Transverse colon (tissue), 4 donors: Measurements from ENCODE around the gene KLHDC10. TPM values are rescaled to one million over a fixed set of nuclear protein-coding genes. Genes with fewer than 3 reads are reported as not detected.
A peak's percentile ranks its signal among the peaks of the same experiment; 100 is the strongest.
"Not testable (repeated sequence)": the region's sequence is repeated elsewhere in the genome, so short reads cannot be mapped to it uniquely, and the experiment has no call there.

Experiments
- DNase-seq: peaks from one replicate; pipeline ENCODE4 v3.0.0-alpha.2; 2019
- H3K27ac ChIP-seq, 4 donors: fragments of 200-600 bp; sonication (generic); 2 replicates each; pipeline ENCODE4 v1.5.1; 2016 to 2018; ENCODE audit warnings: inconsistent platforms in 4 of 4
- H3K27me3 ChIP-seq: fragments of 200-600 bp; sonication (generic); 2 replicates; pipeline ENCODE4 v1.5.1; 2017; ENCODE audit warnings: inconsistent platforms
- H3K36me3 ChIP-seq, 4 donors: fragments of 200-600 bp; sonication (generic); 2 replicates each; pipeline ENCODE4 v1.5.1; 2017 to 2019; ENCODE audit warnings: inconsistent platforms in 4 of 4
- H3K4me1 ChIP-seq, 4 donors: fragments of 200-600 bp; sonication (generic); 2 replicates each; pipeline ENCODE4 v1.5.1; 2017 to 2020; ENCODE audit warnings: inconsistent platforms in 4 of 4
- H3K4me3 ChIP-seq, 4 donors: fragments of 200-600 bp; sonication (generic); 1 replicate in 1 of 4; 2 replicates in 3 of 4; pipeline versions ENCODE4 v1.5.1 to v1.6.1; 2017 to 2019; ENCODE audit warnings: inconsistent platforms in 4 of 4
- H3K9me3 ChIP-seq, 2 donors: fragments of 200-600 bp; sonication (generic); 2 replicates each; pipeline ENCODE4 v1.5.1; 2017 to 2019; ENCODE audit warnings: inconsistent platforms in 2 of 2
- EP300 ChIP-seq: sonication (generic); formaldehyde crosslinking; IDR thresholded peaks from one replicate; pipeline ENCODE4 v1.6.1; 2017; ENCODE audit warnings: antibody characterized with exemption, low read depth
- POLR2A ChIP-seq: fragments of 450-650 bp; IDR thresholded peaks from one replicate; pipeline ENCODE4 v1.6.1; 2016; ENCODE audit warnings: antibody characterized with exemption, mild to moderate bottlenecking, moderate library complexity
- POLR2AphosphoS5 ChIP-seq, 3 donors: sonication (generic); formaldehyde crosslinking; IDR thresholded peaks; one replicate each; pipeline ENCODE4 v1.6.1; 2016; ENCODE audit warnings: antibody characterized with exemption in 3 of 3
- WGBS, 2 donors: methylation state at CpG; one replicate each; pipeline ENCODE4 v1.1.5; 2018; ENCODE audit warnings: low coverage in 1 of 2; 5-methylcytosine and 5-hydroxymethylcytosine counted together
- in situ Hi-C, 4 donors: fragments of 200-750 bp; cut with MboI; loops; one replicate each; pipeline versions ENCODE4 v1.15.0 to v1.15.1; 2017; ENCODE audit warnings: low sequenced_read_pairs in 3 of 4, low pct_ligation_motif_present in 1 of 4, low pct_unique_long_range_greater_than_20kb in 1 of 4
- intact Hi-C: fragments of 100-400 bp; cut with DNase I; formaldehyde crosslinking; loops from one replicate; pipeline ENCODE4 v1.15.1; 2023; ENCODE audit warnings: low total_unique reads
- total RNA-seq, 4 donors: library from RNA; depleted of rRNA; stranded (reverse); fragments of >200 nt; gene quantifications; one replicate each; pipeline ENCODE4 v1.1.0, GENCODE V29; 2016
- TF ChIP-seq, protein P1 (sequence below), 5 experiments: fragments of 200-600 bp in 3 of 5; fragments of 450-650 bp in 2 of 5; sonication (generic) in 3 of 5; IDR thresholded peaks; 1 replicate in 2 of 5; 2 replicates in 3 of 5; pipeline ENCODE4 v1.5.1; 2016 to 2017; ENCODE audit warnings: antibody characterized with exemption in 5 of 5, inconsistent platforms in 3 of 5, mild to moderate bottlenecking in 2 of 5, moderate library complexity in 1 of 5

Gene KLHDC10
- total RNA-seq, 4 donors from 2014 or later: 9.4 to 23.5 (median 15.6) TPM

DNA sequence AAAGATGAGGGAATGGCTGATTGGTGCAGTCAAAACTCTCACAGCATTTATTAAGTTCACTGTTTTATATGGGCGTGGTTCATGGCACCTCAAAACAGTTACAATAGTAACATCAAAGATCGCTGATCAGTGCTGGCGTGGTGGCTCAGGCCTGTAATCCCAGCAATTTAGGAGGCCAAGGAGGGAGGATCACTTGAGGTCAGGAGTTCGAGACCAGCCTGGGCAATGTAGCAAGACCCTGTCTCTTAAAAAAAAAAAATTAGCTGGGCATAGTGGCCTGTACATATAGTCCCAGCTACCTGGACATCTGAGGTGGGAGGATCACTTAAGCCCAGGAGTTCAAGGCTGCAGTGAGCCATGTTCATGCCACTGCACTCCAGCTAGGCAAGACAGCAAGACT, 48.5 kb downstream of the KLHDC10 start:
- H3K27ac ChIP-seq: no peak overlapping the region
- H3K36me3 ChIP-seq: peaks cover 0 to 31% (median 5%) of the 10 kb centered on the region in 4 donors
- peaks cover 0 to 12% (median 8%) of the 10 kb centered on the region in 4 donors for H3K4me1 ChIP-seq
- TF ChIP-seq EP300 (no peak), POLR2AphosphoS5 (IDR thresholded peaks at IDR 0.05) (no peak), POLR2A (no peak)
- TF ChIP-seq, protein P1, sequence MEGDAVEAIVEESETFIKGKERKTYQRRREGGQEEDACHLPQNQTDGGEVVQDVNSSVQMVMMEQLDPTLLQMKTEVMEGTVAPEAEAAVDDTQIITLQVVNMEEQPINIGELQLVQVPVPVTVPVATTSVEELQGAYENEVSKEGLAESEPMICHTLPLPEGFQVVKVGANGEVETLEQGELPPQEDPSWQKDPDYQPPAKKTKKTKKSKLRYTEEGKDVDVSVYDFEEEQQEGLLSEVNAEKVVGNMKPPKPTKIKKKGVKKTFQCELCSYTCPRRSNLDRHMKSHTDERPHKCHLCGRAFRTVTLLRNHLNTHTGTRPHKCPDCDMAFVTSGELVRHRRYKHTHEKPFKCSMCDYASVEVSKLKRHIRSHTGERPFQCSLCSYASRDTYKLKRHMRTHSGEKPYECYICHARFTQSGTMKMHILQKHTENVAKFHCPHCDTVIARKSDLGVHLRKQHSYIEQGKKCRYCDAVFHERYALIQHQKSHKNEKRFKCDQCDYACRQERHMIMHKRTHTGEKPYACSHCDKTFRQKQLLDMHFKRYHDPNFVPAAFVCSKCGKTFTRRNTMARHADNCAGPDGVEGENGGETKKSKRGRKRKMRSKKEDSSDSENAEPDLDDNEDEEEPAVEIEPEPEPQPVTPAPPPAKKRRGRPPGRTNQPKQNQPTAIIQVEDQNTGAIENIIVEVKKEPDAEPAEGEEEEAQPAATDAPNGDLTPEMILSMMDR (IDR thresholded peaks at IDR 0.05): no peak
- WGBS, 2 donors: 99 to 100% methylated on average over 1 to 4 of the region's 4 CpGs
- intact Hi-C loops (no loop called here), in situ Hi-C loops (no loop called here)
- H3K27me3 ChIP-seq: no peaks in the 10 kb centered on the region
- no peak for DNase-seq
- H3K4me3 ChIP-seq: no peak overlapping the region
- H3K9me3 ChIP-seq: no peaks in the 10 kb centered on the region

DNA sequence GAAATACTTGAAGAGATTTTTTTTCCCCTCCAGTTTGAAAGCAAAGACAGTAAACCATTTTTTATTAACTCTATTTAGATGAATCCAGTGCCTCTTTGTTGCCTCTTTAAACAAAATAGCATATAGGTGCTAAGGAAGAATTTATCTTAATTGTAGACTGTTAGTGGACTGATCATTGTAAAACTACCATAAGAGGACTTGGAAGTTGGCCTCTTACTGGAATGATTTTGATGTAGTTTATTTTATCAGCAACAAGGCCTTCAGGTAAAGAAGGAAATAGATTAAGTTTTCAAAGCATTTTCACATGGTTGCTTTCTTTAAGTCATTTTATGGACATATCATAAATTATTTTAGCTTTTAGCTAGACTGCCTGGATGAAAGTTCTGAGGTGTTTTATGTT, 53.2 kb downstream of the KLHDC10 start:
- no peak for DNase-seq
- H3K9me3 ChIP-seq: no peaks in the 10 kb centered on the region
- H3K36me3 ChIP-seq: peaks cover 0 to 53% (median 17%) of the 10 kb centered on the region in 4 donors
- no peaks in the 10 kb centered on the region for H3K27me3 ChIP-seq
- intact Hi-C loops: no loop called here
- H3K4me3 ChIP-seq: no peak overlapping the region
- TF ChIP-seq POLR2AphosphoS5 (IDR thresholded peaks at IDR 0.05) (no peak), POLR2A (no peak)
- in situ Hi-C loops: no loop called here
- peaks cover 6 to 19% (median 14%) of the 10 kb centered on the region in 4 donors for H3K4me1 ChIP-seq
- no peak overlapping the region for H3K27ac ChIP-seq

DNA sequence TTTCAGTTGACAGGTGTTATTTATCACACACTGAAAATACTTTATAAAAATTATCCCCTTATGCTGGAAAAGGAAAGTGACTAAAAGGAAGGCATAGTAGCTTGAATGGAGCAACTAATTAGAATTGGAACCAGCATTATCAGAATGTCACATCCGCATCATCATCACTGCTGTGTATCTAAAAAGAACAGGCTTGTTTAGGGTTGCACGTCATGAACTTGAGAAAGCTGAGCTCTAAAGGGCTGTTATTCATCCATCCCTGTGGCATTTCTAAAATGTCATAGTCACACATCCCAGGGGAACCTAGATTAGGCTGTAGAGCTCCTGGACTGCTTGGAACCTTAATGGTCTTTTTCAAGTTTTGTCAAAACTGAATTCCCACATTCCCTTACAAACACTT, 54.4 kb downstream of the KLHDC10 start:
- H3K4me3 ChIP-seq: no peak overlapping the region
- DNase-seq: no peak
- H3K9me3 ChIP-seq: no peaks in the 10 kb centered on the region
- H3K27me3 ChIP-seq: no peaks in the 10 kb centered on the region
- H3K4me1 ChIP-seq: peaks cover 6 to 19% (median 14%) of the 10 kb centered on the region in 4 donors
- TF ChIP-seq EP300: no peak
- TF ChIP-seq POLR2A: no peak
- TF ChIP-seq POLR2AphosphoS5 (IDR thresholded peaks at IDR 0.05): no peak
- TF ChIP-seq, protein P1 (IDR thresholded peaks at IDR 0.05): no peak
- WGBS, 2 donors: 93% methylated on average over 2 of the region's 2 CpGs; no CpG with 5 or more reads in 1 of the 2 donors
- no peak overlapping the region for H3K27ac ChIP-seq
- peaks cover 0 to 61% (median 21%) of the 10 kb centered on the region in 4 donors for H3K36me3 ChIP-seq
- in situ Hi-C loops (no loop called here), intact Hi-C loops (no loop called here)

DNA sequence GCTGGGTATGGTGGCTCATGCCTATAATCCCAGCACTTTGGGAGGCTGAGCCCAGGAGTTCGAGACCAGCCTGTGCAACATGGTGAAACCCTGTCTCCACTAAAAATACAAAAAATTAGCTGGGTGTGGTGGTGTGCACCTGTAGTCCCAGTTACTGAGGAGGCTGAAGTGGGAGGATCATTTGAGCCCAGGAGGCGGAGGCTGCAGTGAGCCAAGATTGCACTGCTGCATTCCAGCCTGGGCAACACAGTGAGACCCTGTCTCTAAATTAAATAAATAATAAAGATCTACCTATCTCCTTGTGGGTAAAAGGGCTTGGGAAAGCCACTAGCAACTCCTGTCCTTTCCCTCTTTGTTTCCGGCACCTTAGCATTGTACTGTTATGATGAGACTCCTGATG, 56.5 kb downstream of the KLHDC10 start:
- intact Hi-C loops, DNase-seq, H3K9me3 ChIP-seq, in situ Hi-C loops, H3K27me3 ChIP-seq, H3K4me3 ChIP-seq: not testable (repeated sequence)
- Histone ChIP-seq H3K4me1 (peaks cover 6 to 19% (median 14%) of the 10 kb centered on the region in 4 donors), H3K27ac (peak overlapping the region in 1 of 4 donors; percentile 16), H3K36me3 (peaks cover 0 to 57% (median 26%) of the 10 kb centered on the region in 4 donors)
- 86 to 97% methylated on average over 1 to 3 of the region's 3 CpGs for WGBS, 2 donors

DNA sequence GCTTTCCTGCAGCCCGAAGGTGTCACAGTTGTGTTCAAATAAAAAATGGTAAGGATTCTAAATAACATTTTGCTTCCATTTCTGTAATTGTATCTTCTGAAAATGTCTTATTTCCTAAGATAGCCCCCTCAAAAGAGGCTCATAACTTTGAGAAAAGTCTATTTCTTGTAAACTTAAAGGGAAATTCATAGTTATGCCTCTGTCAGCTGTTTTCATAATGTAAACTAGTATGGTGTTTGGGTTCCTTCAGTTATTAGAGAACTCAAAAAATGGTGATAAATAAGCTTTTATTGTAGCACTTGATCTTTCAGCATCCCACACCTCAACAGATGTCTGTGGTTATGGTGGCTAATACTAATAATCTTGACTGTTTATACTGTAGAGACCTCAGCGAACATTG, 57.1 kb downstream of the KLHDC10 start:
- Histone ChIP-seq H3K9me3 (no peaks in the 10 kb centered on the region), H3K36me3 (peaks cover 0 to 57% (median 23%) of the 10 kb centered on the region in 4 donors), H3K27ac (peak overlapping the region in 2 of 4 donors; percentile 16 to 28), H3K4me3 (no peak overlapping the region), H3K4me1 (peaks cover 6 to 19% (median 14%) of the 10 kb centered on the region in 4 donors), H3K27me3 (no peaks in the 10 kb centered on the region)
- DNase-seq: no peak
- WGBS, 2 donors: 39 to 69% methylated on average over 2 of the region's 2 CpGs
- intact Hi-C loops (no loop called here), in situ Hi-C loops (no loop called here)
- TF ChIP-seq, protein P1 (IDR thresholded peaks at IDR 0.05): no peak
- TF ChIP-seq POLR2A: no peak
- TF ChIP-seq EP300: no peak
- TF ChIP-seq POLR2AphosphoS5 (IDR thresholded peaks at IDR 0.05): no peak
